ENCODE data around the gene NRG3.

The NRG3 gene

GRCh38 chr10:82874671-82875070 lies 999.7 kb downstream of the NRG3 start:
- DNase-seq: no peak

DNA sequence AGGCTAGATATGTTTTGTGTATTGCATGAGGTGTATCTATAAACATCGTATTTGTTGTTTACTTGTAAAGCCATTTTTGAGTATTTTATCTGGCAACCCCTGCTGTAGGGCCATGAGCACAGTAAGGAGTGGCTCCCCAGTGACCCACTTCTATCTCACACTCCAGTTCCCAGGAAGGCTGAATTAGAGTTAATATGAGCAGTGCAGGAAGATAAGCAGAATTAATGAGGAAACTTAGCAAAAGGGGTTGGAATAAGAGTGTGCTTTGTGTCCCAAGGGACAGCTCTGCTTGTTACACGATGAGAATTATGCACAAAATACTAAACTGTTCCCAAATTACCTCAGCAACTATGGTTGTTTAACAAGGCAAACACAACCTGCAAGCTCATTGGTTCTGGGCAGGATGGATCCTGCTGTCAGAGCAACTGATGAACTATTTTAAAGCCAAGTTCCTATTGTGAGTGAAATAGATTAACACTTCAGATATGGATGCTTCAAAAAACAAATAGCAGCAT lies 1005.8 kb downstream of the NRG3 start:
- DNase-seq: no peak

- no peak for DNase-seq
These were observed 1007.7 kb downstream of the NRG3 start for GRCh38 chr10:82882722-82883121.

GRCh38 chr10:82883603-82884002 lies 1008.6 kb downstream of the NRG3 start:
- DNase-seq: no peak

- DNase-seq: no peak
These were observed 1012.5 kb downstream of the NRG3 start for GRCh38 chr10:82887488-82887887.

GRCh38 chr10:82888809-82889455 lies 1013.9 kb downstream of the NRG3 start:
- no peak for DNase-seq

GRCh38 chr10:82889728-82890127 lies 1014.7 kb downstream of the NRG3 start:
- no peak for DNase-seq

DNA sequence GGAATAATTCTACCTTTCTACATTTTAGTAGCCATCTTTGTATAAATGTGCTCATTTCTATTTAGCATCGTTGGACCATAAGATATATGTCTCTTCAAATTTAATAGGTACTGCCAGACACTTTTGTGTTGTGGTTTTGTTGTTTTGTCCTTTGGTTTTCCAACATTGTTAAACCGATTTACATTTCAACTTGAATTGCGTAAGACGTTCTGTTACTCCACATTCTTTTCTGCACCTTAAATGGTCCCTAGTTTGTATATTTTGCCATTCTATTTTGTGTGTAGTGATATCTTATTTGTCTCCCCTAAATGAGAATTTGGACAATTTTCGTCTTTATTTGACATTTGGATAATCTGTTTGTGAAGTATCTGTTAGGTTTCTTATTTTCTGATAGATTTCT lies 1015.6 kb downstream of the NRG3 start:
- DNase-seq: no peak

DNA sequence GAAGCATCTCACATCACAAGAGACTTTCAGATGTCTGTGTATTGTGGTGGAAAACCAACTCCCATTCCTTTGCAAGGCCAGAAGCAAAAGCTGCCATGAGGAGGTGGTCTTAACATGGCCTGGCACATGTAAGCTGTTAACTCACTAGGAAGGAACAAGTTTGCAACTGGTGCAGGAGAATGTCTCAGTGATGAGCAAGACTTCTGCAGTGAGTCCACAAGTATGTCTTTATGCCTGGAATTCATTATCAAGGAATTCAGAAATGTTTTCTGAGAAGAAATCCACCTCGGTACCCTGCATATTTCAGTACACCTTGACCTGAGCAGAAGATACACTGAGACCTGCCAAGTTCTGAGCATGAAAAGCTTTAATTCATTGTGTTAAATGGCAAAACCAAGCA lies 1033.1 kb downstream of the NRG3 start:
- DNase-seq: no peak

- no peak for DNase-seq
These were observed 1033.8 kb downstream of the NRG3 start for GRCh38 chr10:82908751-82909150.

DNA sequence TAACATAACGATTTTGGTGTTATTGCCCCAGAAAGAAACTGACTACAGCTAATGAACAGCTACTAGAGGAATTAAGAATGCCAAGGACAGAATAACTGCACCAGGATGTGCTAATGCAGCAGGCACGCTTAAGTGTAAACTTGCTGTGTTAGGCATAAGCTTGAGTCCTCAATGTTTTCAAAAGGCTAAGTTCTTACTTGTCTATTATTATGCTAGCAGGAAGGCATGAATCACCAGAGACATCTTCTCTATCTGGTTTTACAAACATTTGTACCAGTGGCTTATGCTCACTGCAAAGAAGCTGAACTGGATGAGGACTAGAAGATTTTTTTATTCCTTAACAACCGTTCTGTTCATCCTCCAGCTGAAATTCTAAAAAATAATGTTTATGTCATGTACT lies 1035.3 kb downstream of the NRG3 start:
- DNase-seq: no peak

GRCh38 chr10:82914655-82915136 lies 1039.7 kb downstream of the NRG3 start:
- DNase-seq: no peak

- no peak for DNase-seq
These were observed 1041.9 kb downstream of the NRG3 start for GRCh38 chr10:82916941-82917340.

DNA sequence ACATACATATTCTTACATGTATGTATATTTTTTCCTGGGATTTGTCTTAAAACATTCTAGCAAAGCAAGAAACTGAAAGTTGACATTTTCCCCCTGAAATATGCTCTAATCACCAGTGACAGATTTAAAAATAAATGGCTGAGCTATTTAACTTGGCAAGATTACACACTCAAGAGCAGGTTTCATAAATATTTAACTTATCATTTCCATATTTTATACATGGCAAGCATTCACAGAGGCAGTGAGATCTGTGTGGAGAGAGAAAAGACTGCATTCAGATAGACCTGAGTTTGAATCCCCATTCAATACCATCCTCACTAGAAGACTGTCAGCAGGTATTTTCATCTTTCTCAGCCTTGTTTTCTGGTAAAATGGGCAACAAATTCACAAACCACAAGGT lies 1043.0 kb downstream of the NRG3 start:
- no peak for DNase-seq

DNA sequence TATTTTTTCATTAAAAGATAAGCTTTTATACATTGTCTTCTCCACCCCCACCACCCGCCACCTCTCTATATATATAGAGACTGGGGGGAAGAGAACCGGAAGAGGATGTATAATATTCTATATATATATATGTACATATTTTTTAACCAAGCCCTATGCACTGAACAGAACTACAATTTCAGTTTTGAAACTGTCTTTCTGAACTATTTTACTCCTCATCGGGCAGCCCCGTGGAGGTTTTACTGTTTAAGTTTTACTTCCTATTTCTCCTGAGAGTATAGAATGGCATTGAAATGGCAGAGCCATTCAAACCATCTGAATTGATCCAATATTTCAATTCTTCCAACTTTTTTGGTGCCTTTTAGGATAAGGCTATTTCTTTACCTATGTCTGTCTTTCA lies 1047.1 kb downstream of the NRG3 start:
- no peak for DNase-seq

- DNase-seq: no peak
These were observed 1047.8 kb downstream of the NRG3 start for GRCh38 chr10:82922755-82923154.

- DNase-seq: no peak
These were observed 1049.7 kb downstream of the NRG3 start for GRCh38 chr10:82924711-82925110.

GRCh38 chr10:82925547-82925946 lies 1050.6 kb downstream of the NRG3 start:
- DNase-seq: no peak

DNA sequence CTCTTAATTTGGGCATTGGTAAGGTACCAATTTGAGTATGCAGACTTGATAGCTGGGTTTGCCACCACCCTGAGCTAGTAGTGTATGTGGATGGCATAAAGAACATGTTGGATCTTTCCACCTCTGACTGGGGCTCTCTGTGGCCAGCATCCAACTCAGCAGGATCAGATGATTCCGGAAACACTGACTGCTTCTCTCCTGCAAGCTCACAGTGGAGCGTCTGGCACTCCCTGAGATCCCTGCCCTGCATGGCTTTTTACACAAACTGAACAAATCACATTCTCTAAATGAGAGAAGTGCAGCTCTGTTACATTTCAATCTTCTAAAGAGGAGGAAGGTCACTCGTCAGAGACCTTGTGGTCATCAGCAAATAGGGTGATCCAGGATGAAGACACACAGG lies 1057.5 kb downstream of the NRG3 start:
- DNase-seq: no peak

DNA sequence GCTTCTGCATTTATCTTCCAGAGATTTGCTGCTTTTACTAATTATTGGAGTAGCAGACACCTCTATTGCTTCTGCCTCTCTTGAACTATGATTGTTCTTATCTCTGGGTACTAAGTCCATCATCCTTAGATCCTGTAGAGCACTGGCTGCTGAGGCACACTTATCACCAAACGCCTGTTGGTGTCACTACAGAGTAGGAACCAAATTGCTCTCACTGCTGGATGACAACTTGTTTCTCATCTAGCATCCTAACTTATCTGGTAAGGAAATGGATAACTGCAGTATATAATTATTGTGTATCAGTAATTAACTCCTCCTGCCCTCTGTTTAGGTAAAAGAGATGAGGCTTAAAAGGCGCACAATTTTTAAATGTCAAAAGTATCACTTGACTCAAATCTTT lies 1059.4 kb downstream of the NRG3 start:
- no peak for DNase-seq

- no peak for DNase-seq
These were observed 1060.0 kb downstream of the NRG3 start for GRCh38 chr10:82934947-82935346.

DNA sequence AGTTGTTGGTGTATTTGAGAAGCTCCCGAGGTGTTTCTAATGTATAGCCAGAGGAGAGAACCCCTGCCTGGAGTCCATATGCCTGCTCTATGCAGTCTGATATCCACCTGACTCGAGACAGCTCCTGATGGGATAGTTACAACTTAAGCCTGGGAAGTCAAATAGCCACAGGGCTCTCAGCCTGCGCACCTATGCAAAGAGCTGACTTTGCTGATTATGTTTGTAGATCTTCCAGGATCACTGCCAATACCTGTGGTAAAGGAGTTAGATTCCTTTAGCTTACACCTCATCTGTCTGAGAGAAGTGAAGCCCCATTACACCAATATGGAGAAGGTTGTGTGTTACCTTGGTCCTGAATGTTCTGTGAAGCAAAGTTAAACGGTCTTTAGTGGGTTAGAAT lies 1063.3 kb downstream of the NRG3 start:
- no peak for DNase-seq

- DNase-seq: no peak
These were observed 1067.5 kb downstream of the NRG3 start for GRCh38 chr10:82942286-82943099.

DNA sequence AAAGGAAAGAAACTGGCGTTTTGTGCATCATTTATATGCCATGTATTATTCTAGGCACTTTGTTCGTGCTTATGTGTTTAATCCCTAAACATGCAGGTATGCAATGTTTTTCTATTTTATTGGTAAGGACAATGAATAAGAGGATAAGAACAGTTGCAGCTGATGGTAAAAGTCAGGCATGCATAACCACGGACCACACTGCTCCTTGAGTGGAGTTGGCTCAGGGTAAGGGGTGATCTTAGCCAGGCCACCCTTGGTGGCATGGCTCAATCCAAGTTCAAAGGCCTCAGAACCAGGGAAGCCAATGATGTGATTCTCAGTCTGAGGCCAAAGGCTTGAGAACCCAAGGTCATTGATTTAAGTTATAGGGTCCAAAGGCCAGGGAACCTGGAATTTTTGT lies 1068.1 kb downstream of the NRG3 start:
- DNase-seq: no peak
